DND-41 (cell line): Measurements from ENCODE around the gene ITGB1BP1.

Source experiments
- ATAC-seq: fragments of 200-7000 bp; cut with Tn5 transposase; 3 replicates; pipeline ENCODE4 v1.9.1; 2021; ENCODE audit warnings: low read depth; ENCODE audit not compliant: insufficient read depth
- DNase-seq: peaks from one replicate; pipeline ENCODE4 v3.0.0-alpha.2; 2020
- H2AFZ ChIP-seq: 2 replicates; pipeline ENCODE4 v1.6.0; 2012; ENCODE audit warnings: low read depth, low read length
- H3K27ac ChIP-seq: 2 replicates; pipeline ENCODE4 v1.5.1; 2012; ENCODE audit warnings: low read length, inconsistent platforms
- H3K27me3 ChIP-seq: fragments of 200-600 bp; sonication (generic); 2 replicates; pipeline ENCODE4 v1.6.0; 2012; ENCODE audit warnings: low read length, mild to moderate bottlenecking, inconsistent platforms; ENCODE audit not compliant: insufficient read depth, poor library complexity
- H3K36me3 ChIP-seq: 2 replicates; pipeline ENCODE4 v1.5.1; 2012; ENCODE audit warnings: low read length, inconsistent platforms; ENCODE audit not compliant: insufficient read depth
- H3K4me1 ChIP-seq: 2 replicates; pipeline ENCODE4 v1.5.1; 2012; ENCODE audit warnings: mild to moderate bottlenecking, low read length; ENCODE audit not compliant: insufficient read depth
- H3K4me2 ChIP-seq: 2 replicates; pipeline ENCODE4 v1.6.0; 2012; ENCODE audit warnings: mild to moderate bottlenecking, moderate library complexity, low read length, inconsistent platforms; ENCODE audit not compliant: insufficient read depth
- H3K4me3 ChIP-seq, 2 experiments: fragments of 200-600 bp in 1 of 2; shearing (Covaris generic) in 1 of 2; 2 replicates each; pipeline ENCODE4 v1.5.1; 2012 to 2016; ENCODE audit warnings: inconsistent platforms in 2 of 2, low read length in 2 of 2, mild to moderate bottlenecking in 2 of 2, low read depth in 1 of 2, moderate library complexity in 1 of 2
- H3K79me2 ChIP-seq: 2 replicates; pipeline ENCODE4 v1.6.0; 2012; ENCODE audit warnings: low read length, inconsistent platforms; ENCODE audit not compliant: insufficient read depth
- H3K9ac ChIP-seq: 2 replicates; pipeline ENCODE4 v1.6.0; 2012; ENCODE audit warnings: low read depth, mild to moderate bottlenecking, inconsistent platforms, low read length, moderate library complexity
- H3K9me3 ChIP-seq: 2 replicates; pipeline ENCODE4 v1.5.1; 2012; ENCODE audit warnings: low read length, moderate library complexity, mild to moderate bottlenecking, inconsistent platforms; ENCODE audit not compliant: insufficient read depth, severe bottlenecking
- H4K20me1 ChIP-seq: 2 replicates; pipeline ENCODE4 v1.6.0; 2012; ENCODE audit warnings: low read length; ENCODE audit not compliant: insufficient read depth
- EZH2 ChIP-seq: IDR thresholded peaks from 3 replicates; pipeline ENCODE4 v1.6.1; 2012; ENCODE audit warnings: borderline replicate concordance, low read depth, mild to moderate bottlenecking, moderate library complexity, low read length, inconsistent platforms; ENCODE audit not compliant: severe bottlenecking
- TF ChIP-seq, protein P1 (sequence below): IDR thresholded peaks from 2 replicates; pipeline ENCODE4 v1.5.1; 2012; ENCODE audit warnings: borderline replicate concordance, low read length, moderate library complexity, mild to moderate bottlenecking; ENCODE audit not compliant: poor library complexity, severe bottlenecking; ENCODE audit errors: extremely low read depth

The ITGB1BP1 gene

GRCh38 chr2:9379391-9379755 lies 44.0 kb downstream of the ITGB1BP1 start:
- Histone ChIP-seq H2AFZ (no peak overlapping the region), H3K27ac (no peak overlapping the region), H3K79me2 (no peaks in the 10 kb centered on the region), H3K27me3 (no peaks in the 10 kb centered on the region), H4K20me1 (no peaks in the 10 kb centered on the region), H3K4me1 (no peaks in the 10 kb centered on the region), H3K9ac (no peak overlapping the region), H3K4me3 (no peak overlapping the region), H3K9me3 (no peaks in the 10 kb centered on the region), H3K4me2 (no peak overlapping the region), H3K36me3 (peaks cover 42% of the 10 kb centered on the region)
- ATAC-seq: no peak
- no peak for DNase-seq
- TF ChIP-seq, protein P1, sequence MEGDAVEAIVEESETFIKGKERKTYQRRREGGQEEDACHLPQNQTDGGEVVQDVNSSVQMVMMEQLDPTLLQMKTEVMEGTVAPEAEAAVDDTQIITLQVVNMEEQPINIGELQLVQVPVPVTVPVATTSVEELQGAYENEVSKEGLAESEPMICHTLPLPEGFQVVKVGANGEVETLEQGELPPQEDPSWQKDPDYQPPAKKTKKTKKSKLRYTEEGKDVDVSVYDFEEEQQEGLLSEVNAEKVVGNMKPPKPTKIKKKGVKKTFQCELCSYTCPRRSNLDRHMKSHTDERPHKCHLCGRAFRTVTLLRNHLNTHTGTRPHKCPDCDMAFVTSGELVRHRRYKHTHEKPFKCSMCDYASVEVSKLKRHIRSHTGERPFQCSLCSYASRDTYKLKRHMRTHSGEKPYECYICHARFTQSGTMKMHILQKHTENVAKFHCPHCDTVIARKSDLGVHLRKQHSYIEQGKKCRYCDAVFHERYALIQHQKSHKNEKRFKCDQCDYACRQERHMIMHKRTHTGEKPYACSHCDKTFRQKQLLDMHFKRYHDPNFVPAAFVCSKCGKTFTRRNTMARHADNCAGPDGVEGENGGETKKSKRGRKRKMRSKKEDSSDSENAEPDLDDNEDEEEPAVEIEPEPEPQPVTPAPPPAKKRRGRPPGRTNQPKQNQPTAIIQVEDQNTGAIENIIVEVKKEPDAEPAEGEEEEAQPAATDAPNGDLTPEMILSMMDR: no peak
- TF ChIP-seq EZH2: no peak

DNA sequence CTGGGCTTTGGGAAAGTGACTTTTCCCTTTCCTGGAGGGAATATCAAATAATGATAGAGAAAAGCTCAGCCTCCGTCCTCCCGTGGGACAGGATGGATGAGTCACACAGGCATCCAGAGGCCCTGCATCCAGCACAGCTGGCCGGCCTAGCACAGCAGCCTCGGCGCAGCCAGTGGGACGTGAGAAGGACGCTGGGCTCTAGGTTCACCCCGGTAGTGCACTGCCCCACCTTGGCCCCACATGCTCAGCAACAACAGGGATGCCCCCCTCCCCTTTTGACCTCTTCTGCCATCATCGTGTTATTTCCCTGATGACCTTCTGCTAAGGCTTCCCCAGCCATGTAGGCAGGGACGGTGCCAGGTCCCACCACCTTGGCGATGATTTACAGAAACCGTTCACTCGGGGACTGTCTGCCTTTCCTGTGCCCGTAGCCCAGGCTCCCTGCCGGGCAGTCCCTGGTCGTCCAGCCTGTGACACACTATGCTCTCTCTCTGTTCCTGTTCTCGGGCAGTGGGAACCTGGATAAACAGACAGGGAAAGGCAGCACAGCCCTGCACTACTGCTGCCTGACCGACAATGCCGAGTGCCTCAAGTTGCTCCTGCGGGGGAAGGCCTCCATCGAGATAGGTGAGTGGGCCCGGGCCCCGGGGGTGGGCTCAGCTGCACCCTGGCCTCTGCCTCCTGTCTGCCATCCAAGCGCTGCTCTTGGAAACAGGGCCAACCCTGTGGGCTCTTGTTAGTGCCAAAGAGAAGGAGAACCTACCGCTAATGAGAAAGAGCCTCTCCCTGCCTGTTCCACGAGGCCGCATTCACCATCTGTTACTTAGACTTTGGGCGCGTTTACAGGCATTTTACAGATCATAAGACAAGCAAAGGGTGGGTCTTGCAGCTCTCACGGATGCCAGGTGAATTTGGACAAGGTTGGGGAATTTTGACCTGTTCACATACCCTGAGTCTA lies 44.6 kb downstream of the ITGB1BP1 start:
- Histone ChIP-seq H2AFZ (no peak overlapping the region), H3K9me3 (no peaks in the 10 kb centered on the region), H3K27me3 (no peaks in the 10 kb centered on the region), H3K9ac (no peak overlapping the region), H3K4me2 (no peak overlapping the region), H3K4me3 (no peak overlapping the region), H3K27ac (no peak overlapping the region), H4K20me1 (no peaks in the 10 kb centered on the region), H3K4me1 (no peaks in the 10 kb centered on the region), H3K79me2 (no peaks in the 10 kb centered on the region), H3K36me3 (peaks cover 44% of the 10 kb centered on the region)
- DNase-seq: no peak
- TF ChIP-seq, protein P1: no peak
- TF ChIP-seq EZH2: no peak
- ATAC-seq: no peak

DNA sequence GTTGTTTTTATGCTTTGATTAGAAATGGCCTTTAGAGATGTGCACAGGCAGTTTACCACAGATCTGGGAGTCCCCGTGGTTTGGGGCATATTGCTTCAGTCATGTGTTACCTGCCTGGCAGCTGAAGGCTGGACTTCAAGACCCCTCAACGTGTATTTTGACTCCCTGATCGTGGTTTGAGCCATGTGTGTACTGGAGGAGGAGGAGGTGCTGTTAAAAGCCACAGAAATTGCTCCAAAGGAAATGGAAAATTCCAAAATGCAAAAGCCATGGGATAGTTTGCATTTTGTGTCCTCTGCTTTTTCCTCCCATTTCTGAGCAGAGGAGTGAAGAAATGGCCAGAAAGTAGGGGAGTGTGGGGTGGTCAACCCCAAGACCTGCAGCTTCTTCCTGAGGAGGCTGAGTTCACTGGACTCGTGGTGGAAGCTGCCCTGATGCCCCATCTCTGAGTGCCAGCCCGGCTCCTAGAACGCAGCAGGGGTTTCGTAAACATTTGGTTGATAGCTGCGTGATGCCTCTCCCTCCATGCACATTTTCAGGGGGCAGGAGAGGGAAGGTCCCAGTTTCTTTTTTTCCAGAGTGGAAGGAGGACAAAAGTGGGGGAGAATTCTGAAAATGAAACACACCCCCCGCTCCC lies 45.7 kb downstream of the ITGB1BP1 start:
- Histone ChIP-seq H3K79me2 (no peaks in the 10 kb centered on the region), H3K4me1 (no peaks in the 10 kb centered on the region), H2AFZ (no peak overlapping the region), H3K9ac (no peak overlapping the region), H3K9me3 (no peaks in the 10 kb centered on the region), H3K27ac (no peak overlapping the region), H3K27me3 (no peaks in the 10 kb centered on the region), H3K36me3 (peaks cover 41% of the 10 kb centered on the region), H3K4me3 (no peak overlapping the region), H3K4me2 (no peak overlapping the region), H4K20me1 (no peaks in the 10 kb centered on the region)
- ATAC-seq (no peak), DNase-seq (no peak)
- TF ChIP-seq, protein P1: no peak
- TF ChIP-seq EZH2: no peak
